Endothelial cell of umbilical vein (primary cell): ENCODE results near the gene MTERF4.

Experiments used
- CTCF ChIP-seq, 2 donors: IDR thresholded peaks; 1 replicate in 1 of 2; 2 replicates in 1 of 2; pipeline ENCODE4 v1.5.1; 2011; ENCODE audit warnings: low read length in 2 of 2, mild to moderate bottlenecking in 2 of 2, moderate library complexity in 2 of 2, control low read depth in 1 of 2, inconsistent platforms in 1 of 2, low read depth in 1 of 2; ENCODE audit not compliant: insufficient read depth in 1 of 2; ENCODE audit errors: extremely low read depth in 1 of 2
- EZH2 ChIP-seq: IDR thresholded peaks from 2 replicates; pipeline ENCODE4 v1.6.1; 2012; ENCODE audit warnings: borderline replicate concordance, low read depth, mild to moderate bottlenecking, moderate library complexity, low read length, inconsistent platforms; ENCODE audit not compliant: severe bottlenecking
- FOS ChIP-seq: IDR thresholded peaks from 2 replicates; pipeline ENCODE4 v1.6.1; 2011; ENCODE audit warnings: mild to moderate bottlenecking, low read length, moderate library complexity, borderline replicate concordance; ENCODE audit not compliant: insufficient read depth
- GATA2 ChIP-seq: IDR thresholded peaks from 2 replicates; pipeline ENCODE4 v1.7.0; 2011; ENCODE audit warnings: low read depth, mild to moderate bottlenecking, moderate library complexity, mixed read lengths, low read length; ENCODE audit not compliant: insufficient read length, insufficient read depth
- JUN ChIP-seq: IDR thresholded peaks from 2 replicates; pipeline ENCODE4 v1.6.1; 2011; ENCODE audit warnings: borderline replicate concordance, low read depth; ENCODE audit not compliant: insufficient read length, insufficient read depth
- MYC ChIP-seq: IDR thresholded peaks from one replicate; pipeline ENCODE4 v1.6.1; 2011; ENCODE audit warnings: mild to moderate bottlenecking, low read depth, low read length
- POLR2A ChIP-seq: IDR thresholded peaks from 2 replicates; pipeline ENCODE4 v1.6.1; 2012; ENCODE audit warnings: low read depth, mild to moderate bottlenecking, control low read depth, low read length
- POLR2AphosphoS5 ChIP-seq: IDR thresholded peaks from 2 replicates; pipeline ENCODE4 v1.6.1; 2012; ENCODE audit warnings: low read depth, mild to moderate bottlenecking, control low read depth, low read length, moderate library complexity; ENCODE audit not compliant: insufficient read depth
- TF ChIP-seq, protein P1 (sequence below): IDR thresholded peaks from 2 replicates; pipeline ENCODE4 v1.6.1; 2011; ENCODE audit not compliant: insufficient read depth, insufficient read length

- TF ChIP-seq CTCF (IDR thresholded peaks at IDR 0.05; ENCODE audit: extremely low read depth in 1 of 2, insufficient read depth in 1 of 2, low read depth in 1 of 2, low read length in 2 of 2) (no peak), EZH2 (no peak), POLR2A (no peak), GATA2 (no peak), FOS (no peak), POLR2AphosphoS5 (no peak), MYC (no peak), JUN (no peak)
- TF ChIP-seq, protein P1, sequence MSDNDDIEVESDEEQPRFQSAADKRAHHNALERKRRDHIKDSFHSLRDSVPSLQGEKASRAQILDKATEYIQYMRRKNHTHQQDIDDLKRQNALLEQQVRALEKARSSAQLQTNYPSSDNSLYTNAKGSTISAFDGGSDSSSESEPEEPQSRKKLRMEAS = no peak
Observed at GRCh38 chr2:241149675-241149924, 47.5 kb upstream of the MTERF4 start.
